ELF-1 (cell line): ENCODE measurements around the gene GJD4.

Source experiments
- DNase-seq: peaks from one replicate; pipeline ENCODE4 v3.0.0-alpha.2; 2016; ENCODE audit warnings: low read depth, low spot score

Gene GJD4

DNA sequence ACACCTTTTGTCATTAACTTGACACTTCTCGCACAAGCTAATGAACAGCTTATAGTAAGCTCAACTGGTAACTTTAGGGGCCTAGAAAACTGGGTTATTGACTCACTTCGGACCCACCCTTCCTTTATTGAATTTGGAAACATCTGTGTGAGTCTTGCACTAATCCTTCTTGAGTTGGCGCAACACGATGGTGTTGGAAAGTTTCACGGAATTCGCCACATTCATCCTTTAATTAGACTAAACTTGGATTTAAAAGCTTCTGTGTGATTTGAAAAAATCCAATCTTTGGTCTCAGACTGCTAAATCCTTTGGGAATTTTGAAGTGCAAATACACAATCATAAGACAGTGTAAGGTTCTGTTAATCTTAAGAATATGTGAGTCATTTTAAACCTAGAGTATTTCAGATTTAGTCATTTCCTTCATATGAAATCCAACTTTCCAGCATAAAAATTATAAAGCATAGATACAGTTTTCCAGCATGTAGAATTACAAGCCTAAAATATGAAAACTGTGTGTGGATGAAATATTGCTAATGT, 21.9 kb downstream of the GJD4 start:
- DNase-seq, result no peak

DNA sequence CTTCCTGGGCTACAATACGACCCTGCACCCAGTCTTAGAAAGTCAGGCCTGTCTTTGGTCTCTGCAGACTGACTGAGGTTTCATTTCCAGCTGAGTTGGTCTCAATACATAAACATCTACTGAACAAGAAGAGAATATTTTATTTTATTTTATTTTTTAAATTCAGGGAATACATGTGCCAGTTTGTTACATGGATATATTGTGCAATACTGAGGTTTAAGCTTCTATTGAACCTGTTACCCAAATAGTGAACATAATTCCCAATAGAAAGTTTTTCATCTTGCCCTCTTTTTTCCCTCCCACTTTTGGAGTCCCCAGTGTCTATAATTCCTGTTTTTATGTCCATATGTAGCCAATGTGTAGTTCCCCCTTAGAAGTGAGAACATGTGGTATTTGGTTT, 26.3 kb downstream of the GJD4 start:
- no peak for DNase-seq

DNA sequence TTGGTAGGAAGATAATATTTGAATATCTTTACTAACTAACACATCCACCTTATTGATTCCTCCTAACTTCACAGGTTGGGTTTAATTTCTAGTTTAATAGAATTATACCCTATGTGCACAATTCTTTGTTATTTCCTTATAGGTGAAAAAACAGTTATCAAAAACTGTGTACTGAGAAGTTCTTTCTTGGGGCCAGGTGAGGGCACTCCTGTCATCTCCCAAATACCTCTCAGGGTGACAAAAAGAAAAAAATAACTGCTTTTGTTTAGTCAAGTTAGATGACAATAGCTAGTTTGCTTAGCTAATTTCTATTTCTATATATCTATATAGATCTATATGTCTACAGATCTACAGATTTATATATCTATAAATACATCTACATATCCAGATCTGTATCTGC, 26.9 kb downstream of the GJD4 start:
- DNase-seq, result no peak

DNA sequence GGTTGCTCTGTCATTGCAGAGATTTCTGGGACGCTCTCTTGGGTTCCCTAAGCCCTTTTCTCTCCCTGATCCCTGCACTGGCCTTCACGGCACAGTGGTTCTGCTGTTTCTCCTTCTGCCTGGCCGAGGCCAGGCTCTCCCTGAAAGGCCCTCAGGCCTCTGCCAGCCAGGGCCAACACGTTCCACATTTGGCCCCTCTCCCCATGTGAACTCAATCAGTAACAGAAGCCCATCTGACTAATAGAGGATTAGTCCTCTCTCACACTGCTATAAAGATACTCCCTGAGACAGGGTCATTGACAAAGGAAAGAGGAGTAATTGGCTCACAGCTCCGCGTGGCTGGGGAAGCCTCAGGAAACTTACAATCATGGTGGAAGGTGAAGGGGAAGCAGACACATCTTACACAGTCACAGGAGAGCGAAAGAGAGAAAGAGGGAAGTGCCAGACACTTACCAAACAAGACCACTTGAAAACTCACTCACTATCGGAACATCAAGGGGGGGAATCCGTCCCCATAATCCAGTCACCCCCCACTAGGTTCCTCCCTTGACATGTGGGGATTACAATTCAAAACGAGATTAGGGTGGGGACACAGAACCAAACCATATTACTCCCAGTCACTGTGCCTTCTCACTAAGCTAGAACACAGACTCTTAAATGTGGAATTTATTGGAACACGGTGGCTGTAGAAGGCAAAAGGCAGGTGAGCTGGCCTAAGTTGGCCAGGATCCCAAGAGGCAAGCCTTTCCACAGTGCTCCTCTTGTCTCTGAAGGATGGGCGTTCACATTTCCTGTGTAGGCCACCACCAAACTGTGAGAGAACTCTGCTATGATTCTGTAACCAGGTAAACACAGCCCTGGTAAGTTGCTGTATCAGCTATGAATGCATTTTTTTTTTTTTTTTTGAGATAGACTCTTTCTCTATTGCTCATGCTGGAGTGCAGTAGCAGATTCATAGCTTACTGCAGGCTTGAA, 28.2 kb downstream of the GJD4 start:
- DNase-seq, result peak; percentile 34

DNA sequence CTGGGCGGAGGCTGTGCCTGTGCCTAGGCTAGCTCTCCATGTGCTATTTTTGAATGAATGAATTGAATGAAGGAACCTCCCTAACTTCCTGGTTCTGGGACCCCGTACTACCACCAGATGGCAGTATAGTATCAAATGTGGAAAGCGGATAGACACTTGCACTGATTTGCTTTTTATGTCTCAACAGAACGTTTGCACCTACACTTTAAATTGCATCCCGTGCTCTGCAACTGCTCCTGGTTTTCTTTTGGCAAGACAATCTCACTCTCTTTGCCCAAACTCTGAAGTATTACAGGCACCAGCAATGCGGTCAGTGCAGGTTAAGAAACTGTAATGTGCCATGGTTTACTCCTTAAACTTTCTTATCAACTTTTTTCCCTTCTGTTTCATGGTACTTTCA, 30.4 kb downstream of the GJD4 start:
- DNase-seq, result peak; percentile 56

DNA sequence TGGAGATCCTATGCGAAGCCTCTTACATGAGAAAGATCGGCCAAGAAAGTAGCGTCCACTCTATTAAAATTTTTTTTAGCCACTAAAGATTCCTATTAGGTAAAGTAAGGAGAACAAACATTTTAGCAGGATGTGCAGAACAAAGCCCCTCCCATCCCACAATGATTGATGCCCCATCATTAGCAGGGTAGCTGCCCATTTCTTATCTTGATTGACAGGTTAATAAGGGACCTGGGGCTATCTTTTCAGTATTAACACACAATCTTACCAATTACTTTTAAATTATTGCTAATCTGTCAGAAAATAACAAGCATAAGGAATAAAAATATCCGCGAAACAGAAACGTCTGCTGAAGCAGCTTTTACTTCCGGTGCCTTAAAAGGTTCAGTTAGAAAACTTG, 31.8 kb downstream of the GJD4 start:
- DNase-seq, result no peak

DNA sequence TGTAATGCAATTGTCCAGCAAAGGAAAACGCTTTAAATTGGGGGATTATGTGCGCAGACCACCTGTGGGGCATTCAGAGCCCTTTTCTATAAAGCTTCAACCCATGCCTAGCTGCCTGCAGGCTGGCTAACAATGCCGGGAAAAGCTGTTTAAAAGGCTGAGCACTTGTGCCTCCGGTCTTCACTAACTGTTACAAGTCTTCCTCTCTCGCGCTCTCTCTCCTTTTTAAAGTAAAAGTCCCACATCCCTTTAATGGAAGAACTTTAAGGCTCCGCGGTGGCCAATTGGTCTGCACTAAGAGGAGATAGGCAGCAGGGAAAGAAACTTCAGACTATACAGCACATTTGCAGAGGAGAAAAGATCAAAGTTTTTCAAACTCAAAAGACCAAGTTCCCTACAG, 32.3 kb downstream of the GJD4 start:
- peak; percentile 79 for DNase-seq

DNA sequence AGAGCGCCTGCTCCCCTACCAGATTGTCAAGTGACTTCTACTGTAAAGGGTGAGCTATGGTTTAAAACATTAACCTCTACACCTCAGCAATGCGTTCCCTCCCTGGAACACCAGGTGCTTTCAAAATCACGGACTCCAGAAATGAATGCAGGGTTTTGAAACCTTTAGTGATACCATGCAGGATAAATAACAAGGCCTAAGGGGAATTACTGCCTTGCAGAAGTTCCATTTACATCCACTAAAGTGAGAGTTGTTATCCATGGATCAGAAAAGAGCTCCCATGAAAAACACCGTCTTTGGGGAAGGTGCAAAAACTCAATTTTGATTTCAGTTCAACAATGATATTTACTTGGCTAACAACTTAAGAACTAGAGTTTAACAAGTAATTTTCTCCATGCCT, 33.0 kb downstream of the GJD4 start:
- no peak for DNase-seq

DNA sequence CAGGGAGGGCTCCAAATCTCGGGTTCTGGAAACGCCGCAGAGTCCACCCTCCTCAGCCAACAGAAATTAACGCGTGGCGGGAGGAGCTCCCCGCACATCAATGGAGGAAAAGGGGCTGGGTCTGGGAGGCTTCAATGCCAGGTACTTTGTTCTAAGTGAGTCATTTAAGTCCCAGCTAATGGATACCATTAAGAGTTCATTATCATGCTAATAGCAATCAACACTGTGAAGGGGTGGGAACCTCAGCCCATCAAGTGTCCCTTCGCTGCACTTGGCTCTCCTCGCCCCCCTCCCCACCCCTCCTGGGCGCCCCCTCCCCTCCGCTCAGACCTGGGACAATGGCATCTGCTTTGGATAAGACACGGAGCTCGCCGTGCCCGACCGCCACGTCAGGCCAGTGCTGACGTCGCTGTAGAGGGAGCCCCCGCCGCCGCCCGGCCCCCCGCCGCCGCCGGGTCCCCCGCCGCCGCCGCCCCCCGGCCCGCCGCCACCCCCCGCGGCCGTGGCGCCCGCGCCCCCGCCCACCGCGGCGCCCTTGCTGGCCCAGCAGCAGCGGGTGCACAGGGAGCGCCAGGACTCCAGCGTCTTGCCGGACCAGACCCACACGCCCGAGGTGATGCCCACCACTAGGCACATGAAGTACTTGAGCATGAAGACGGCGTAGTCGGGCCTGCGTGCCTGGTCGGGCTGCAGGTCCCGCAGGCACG, 34.0 kb downstream of the GJD4 start:
- DNase-seq, result peak; percentile 76

DNA sequence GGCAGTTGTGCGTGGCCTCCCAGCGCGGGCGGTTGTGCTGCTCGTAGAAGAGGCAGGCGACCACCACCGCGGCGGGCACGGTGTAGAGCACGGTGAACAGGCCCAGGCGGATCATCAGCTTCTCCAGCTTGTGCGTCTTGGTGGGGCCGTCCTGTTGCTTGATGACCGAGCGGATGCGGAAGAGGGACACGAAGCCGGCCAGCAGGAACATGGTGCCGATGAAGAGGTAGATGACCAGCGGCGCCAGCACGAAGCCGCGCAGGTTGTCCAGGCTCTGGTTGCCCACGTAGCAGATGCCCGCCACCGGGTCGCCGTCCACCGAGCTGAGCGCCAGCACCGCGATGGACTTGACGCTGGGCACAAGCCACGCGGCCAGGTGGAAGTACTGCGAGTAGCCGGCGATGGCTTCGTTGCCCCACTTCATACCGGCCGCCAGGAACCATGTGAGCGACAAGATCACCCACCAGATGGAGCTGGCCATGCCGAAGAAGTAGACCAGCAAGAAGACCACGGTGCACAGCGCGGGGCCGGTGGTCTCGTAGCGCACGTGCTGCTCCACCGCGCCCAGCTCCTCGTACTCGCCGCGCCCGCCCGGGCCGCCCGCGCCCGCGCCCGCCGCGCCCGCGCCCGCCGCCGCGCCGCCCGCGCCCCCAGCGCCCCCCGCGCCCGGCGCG, 34.7 kb downstream of the GJD4 start:
- peak; percentile 71 for DNase-seq

DNA sequence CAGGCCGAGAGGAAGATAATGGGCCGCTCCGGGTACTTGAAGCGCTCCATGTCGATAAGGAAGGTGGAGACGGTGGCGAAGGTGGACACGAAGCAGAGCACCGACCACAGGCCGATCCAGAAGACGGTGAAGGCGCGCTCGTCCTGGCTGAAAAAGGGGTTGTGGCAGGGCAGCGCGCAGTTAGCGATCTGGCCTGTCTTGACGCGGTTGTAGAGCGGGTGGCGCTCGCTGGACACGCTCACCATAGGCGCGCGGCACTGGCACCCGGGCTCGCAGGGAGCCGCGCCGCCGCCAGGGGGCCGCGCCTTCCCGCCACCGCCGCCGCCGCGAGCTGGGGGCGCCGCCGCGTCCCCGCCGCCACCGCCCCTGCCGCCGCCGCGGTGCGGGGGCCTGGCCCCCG, 35.3 kb downstream of the GJD4 start:
- DNase-seq, result peak; percentile 86

DNA sequence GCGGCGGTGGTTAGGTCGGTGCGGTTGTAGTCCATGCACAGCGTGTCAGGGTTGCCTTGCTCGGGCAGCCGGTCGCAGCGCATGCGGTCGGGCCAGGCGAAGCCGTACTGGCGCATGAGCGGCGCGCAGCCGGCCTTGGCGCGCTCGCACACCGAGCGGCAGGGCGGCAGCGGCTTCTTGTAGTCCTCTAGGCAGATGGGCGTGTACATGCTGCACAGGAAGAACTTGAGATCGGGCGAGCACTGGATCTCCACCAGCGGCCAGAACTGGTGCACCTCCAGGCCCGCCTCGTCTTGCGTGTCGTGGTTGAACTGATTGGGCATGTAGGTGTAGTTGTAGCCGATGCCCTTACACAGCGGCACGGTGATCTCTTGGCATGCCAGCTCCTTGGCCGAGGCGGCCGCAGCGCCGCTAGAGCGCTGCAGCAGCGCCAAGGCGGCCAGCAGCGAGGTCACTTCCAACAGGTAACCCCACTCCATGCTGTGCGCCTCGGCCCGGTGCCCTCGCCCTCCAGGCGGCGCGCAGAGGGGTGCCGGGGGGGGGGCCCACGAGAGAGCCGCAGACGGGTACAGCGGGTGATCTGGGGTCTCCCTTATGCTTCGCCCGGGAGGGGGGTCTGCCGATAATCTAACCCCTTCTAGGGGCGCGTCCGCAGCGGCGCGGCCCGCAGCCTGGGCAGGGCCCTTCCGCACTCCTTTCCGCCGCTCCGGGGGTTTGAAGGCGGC, 36.0 kb downstream of the GJD4 start:
- DNase-seq, result peak; percentile 91

DNA sequence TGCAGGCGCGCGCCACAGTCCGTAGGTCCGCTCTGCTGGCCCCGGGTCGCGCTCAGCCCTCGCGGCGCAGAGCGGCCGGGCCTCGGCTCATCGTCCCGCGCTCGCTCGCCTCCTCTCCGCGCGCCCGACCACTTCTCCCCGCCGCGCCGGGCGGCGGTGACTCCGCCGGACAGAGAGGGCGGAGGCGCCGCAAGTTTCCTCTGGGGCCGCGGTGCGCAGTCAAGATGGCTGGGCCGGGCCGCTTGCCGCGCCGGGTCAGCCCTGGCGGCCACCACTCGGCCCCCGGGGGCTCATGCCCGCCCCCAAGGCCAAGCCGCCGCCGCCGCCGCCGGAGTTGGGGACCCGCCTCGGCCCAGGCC, 36.5 kb downstream of the GJD4 start:
- peak; percentile 33 for DNase-seq

DNA sequence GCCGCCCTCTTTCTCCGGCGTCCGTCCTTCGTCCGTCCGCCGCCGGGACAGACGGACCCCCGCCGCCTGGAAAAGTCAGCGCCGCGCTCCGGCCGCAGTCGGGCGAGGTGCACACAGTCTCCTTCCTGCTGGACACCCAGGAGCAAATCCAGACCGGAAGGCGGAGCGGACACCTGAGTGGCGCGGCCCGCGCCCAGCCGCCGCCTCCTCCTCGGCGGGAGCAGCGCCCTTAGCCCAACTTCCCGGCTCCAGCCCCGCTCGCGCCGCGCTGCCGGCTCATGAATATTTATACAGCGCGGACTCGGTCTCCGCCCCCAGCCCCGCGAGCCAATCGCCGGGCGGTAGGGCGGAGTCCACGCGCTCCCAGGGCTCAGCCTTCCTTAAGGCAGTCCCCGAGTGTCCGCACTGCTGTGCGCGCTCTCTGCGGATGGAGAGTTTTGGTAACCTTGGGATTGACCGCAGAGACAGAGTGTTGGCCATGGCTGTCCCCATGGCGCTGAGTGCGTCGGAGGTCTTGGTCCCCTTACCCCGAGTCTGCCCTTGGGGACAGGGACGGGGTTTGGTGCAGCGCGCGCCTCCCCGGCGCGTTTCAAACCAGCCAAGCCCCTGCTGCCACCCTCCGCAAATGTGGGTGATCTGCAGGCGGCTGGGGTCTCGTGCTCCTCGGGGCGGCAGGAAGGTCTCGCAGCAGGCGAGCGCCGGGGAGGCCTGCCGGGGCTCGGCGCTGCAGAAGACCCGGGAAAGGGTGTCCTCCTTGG, 37.1 kb downstream of the GJD4 start, which contains the start of gene FZD8:
Gene FZD8 (minus strand): TSS at position 262 of the 758 bp plus-strand sequence. CDS start 867 bp downstream, outside the sequence.
- peak; percentile 97 for DNase-seq

DNA sequence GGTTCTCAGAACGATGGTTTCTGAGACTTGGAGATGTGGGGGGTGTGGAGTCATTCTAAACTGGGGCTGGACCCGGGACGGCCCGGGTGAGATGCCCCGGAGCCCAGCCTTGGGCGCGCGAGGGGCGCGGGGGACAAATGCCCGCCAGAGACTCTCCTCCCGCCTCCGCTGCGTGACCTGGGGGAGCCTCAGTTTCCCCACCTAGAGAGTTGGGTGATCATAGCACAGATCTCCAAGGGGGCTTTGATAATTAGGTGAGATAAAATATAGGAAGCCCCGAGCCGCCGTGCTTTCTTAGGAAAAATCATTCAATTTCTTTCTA, 37.6 kb downstream of the GJD4 start:
- no peak for DNase-seq

DNA sequence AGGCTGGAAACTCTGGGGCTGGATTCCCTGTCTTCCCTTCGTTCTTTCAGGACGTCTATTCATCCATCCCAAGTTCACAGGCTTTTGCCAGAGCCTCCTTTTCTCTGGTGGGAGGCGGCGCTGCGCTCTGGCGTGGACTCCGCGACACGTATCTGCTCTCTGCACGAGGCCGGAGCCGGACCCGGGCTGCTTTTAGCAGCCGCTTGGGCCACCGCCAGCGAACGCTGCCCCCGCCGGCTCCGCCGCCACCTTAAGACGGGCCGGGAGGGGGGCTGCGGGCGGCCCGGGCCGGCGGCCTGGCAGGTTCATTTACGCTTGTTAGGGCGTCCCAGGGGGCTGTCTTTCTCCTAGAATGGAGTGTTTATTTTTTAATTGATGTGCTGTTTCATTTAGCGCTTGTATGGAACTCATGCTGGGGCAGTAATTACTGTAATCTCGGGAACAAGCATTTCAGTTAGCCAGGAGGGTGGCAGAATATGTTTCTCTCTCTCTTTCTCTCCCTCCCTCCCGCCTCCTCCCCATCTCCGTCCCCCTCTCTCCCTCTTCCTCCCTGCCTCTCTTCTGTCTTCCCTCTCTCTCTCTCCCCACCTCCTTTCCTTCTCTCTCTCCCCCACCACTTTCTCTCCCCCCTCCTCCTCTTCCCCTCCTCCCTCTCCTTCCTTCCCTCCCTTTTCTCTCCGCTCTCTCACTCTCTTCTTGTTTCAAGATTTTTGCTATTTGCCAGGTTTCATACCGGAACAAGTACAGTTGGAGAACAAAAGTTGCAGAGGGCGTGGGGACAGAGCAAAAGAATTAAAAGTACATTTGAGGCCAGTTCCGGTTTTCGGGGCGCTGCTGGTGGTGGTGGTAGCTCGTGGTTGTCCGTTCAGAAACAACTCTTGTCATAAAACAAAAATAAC, 38.3 kb downstream of the GJD4 start:
- DNase-seq, result peak; percentile 84

DNA sequence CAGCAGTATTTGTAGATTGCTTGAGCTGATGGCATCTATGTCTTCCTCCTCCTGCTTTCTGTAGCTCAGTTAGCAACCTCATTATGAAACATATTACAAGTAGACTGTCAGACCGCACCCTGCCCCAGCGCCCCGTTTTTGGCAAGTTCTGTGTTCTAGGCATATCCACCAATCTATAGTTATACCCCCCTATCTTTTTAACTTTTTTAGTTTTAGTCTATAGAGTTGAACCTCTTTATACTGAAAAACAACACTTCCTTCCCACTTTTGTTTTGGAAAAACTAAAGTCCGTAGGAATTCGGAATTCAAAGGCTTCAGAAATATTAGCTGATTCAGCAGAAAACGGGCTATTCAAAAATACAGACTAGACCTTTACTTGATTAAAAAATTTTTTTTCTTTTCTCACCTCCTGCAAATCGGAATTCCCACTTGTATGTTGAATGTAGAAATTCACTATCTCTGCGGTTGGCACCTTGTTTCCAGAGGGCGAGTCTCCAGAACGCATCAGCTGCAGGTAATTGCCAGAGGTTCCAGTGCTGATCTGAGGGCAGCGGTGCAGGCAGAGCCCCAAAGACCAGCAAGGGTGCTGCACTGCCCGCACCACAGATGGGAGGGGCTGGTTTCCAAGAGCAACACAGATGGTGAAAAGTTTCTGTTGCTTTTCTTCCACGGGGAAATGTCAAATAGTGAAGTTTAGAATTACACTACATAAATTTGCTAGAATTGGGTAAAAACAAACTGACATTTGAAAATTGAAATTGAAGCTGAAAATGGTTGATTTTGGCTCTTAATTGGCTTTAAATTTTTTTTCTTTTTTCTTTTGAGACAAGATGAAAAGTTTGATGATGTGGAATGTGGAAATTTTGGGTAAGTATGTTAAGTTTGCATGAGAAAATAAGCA, 39.2 kb downstream of the GJD4 start:
- DNase-seq, result peak; percentile 11

DNA sequence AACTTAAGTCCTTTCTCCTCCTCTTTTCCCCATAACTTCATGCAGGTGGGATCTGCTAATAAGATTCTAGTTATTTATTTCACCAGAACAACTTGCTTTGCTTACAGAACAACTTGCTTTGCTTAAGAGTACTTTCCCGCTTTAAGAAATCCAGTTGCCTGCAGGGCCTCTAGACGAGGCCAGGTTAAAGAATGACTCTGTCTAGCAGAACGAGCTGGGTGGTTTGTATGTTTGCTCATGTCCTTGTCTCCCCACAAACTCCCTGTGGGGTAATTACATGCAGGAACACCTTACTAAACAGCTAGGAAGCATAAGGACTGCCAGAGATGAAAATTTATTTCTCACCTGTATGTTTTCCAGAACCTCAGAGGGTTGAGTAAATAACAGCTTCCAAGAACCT, 45.8 kb downstream of the GJD4 start:
- no peak for DNase-seq

DNA sequence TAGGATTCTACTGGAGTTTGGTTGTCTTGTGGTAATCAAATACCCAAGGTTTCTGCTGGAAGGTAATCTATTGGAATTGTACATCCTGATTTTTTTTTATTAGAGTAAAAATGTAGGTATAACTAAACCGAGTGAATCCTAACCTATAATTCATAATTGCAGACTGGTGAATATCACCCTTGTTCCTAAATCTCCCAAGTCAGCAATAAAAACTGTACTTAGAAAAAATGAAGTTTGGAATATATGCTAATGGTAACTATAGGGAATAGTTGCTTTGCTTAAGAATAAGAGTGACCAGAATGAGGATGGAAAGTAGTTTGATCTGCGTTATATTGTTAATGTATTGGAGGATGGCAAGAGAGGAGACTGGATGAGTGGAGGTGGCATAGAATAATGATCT, 47.7 kb downstream of the GJD4 start:
- DNase-seq, result no peak
